HG03469 (cell line): ENCODE data around the gene CCNT2.
A peak's percentile ranks its signal among the peaks of the same experiment; 100 is the strongest.
"Not testable (repeated sequence)": the region's sequence is repeated elsewhere in the genome, so short reads cannot be mapped to it uniquely, and the experiment has no call there.

Experiments
- ATAC-seq: cut with Tn5 transposase; IDR thresholded peaks from one replicate; pipeline ENCODE4 v1.9.1; 2021; ENCODE audit warnings: mild to moderate bottlenecking, moderate library complexity, moderate number of reproducible peaks; ENCODE audit not compliant: unreplicated experiment

The CCNT2 gene

GRCh38 chr2:134917888-134918525 lies 615 bp upstream of the CCNT2 start:
- ATAC-seq = peak; percentile 72

- ATAC-seq = no peak
These were observed 954 bp downstream of the CCNT2 start for GRCh38 chr2:134919341-134920210.

GRCh38 chr2:134924912-134925311 lies 6.3 kb downstream of the CCNT2 start:
- ATAC-seq = no peak

GRCh38 chr2:134926231-134926931 lies 7.8 kb downstream of the CCNT2 start:
- no peak for ATAC-seq

- no peak for ATAC-seq
These were observed 8.6 kb downstream of the CCNT2 start for GRCh38 chr2:134927195-134927594.

- no peak for ATAC-seq
These were observed 14.4 kb downstream of the CCNT2 start for GRCh38 chr2:134932864-134933526.

GRCh38 chr2:134933732-134934131 lies 15.1 kb downstream of the CCNT2 start:
- ATAC-seq = no peak

GRCh38 chr2:134934150-134934549 lies 15.5 kb downstream of the CCNT2 start:
- ATAC-seq = no peak

- ATAC-seq = no peak
These were observed 16.0 kb downstream of the CCNT2 start for GRCh38 chr2:134934641-134935040.

GRCh38 chr2:134936691-134937090 lies 18.1 kb downstream of the CCNT2 start:
- no peak for ATAC-seq

- ATAC-seq = peak; percentile 69
These were observed 24.9 kb downstream of the CCNT2 start for GRCh38 chr2:134943540-134943939.

GRCh38 chr2:134944975-134945374 lies 26.4 kb downstream of the CCNT2 start:
- no peak for ATAC-seq

- no peak for ATAC-seq
These were observed 27.5 kb downstream of the CCNT2 start for GRCh38 chr2:134946073-134946472.

- no peak for ATAC-seq
These were observed 31.5 kb downstream of the CCNT2 start for GRCh38 chr2:134949981-134950708.

- ATAC-seq = no peak
These were observed 32.3 kb downstream of the CCNT2 start for GRCh38 chr2:134950886-134951285.

- ATAC-seq = no peak
These were observed 34.0 kb downstream of the CCNT2 start for GRCh38 chr2:134952608-134953007.

GRCh38 chr2:134954065-134954464 lies 35.4 kb downstream of the CCNT2 start:
- no peak for ATAC-seq

GRCh38 chr2:134955744-134956143 lies 37.1 kb downstream of the CCNT2 start:
- no peak for ATAC-seq

- ATAC-seq = no peak
These were observed 38.9 kb downstream of the CCNT2 start for GRCh38 chr2:134957477-134957876.

GRCh38 chr2:134967166-134967565 lies 48.5 kb downstream of the CCNT2 start:
- ATAC-seq = not testable (repeated sequence)
